Heart left ventricle (tissue), 16 donors: ENCODE measurements around the gene CNTNAP4. TPM values are rescaled to one million over a fixed set of nuclear protein-coding genes. Genes with fewer than 3 reads are reported as not detected.

Experiments
- ATAC-seq, 4 donors: fragments of 200-7000 bp; cut with Tn5 transposase; one replicate each; pipeline ENCODE4 v1.9.1; 2020 to 2022; ENCODE audit warnings: moderate library complexity in 4 of 4, mild to moderate bottlenecking in 3 of 4, moderate number of reproducible peaks in 1 of 4
- DNase-seq, 5 donors: peaks; one replicate each; pipeline ENCODE4 v3.0.0-alpha.2; 2020
- H3K27ac ChIP-seq, 12 donors: fragments of 200-600 bp; sonication (generic) in 4 of 12; one replicate each; pipeline versions ENCODE4 v1.5.0 to v1.8.0; 2016 to 2022; ENCODE audit warnings: mild to moderate bottlenecking in 2 of 12
- H3K27me3 ChIP-seq, 9 donors: fragments of 200-600 bp; sonication (generic) in 2 of 9; one replicate each; pipeline versions ENCODE4 v1.5.1 to v1.8.0; 2016 to 2022; ENCODE audit warnings: mild to moderate bottlenecking in 3 of 9
- H3K36me3 ChIP-seq, 9 donors: fragments of 200-600 bp; sonication (generic) in 2 of 9; one replicate each; pipeline versions ENCODE4 v1.5.0 to v1.8.0; 2018 to 2022; ENCODE audit warnings: mild to moderate bottlenecking in 2 of 9
- H3K4me1 ChIP-seq, 12 donors: fragments of 200-600 bp; sonication (generic) in 4 of 12; one replicate each; pipeline versions ENCODE4 v1.5.0 to v1.8.0; 2016 to 2022; ENCODE audit warnings: mild to moderate bottlenecking in 3 of 12
- H3K4me3 ChIP-seq, 12 donors: fragments of 200-600 bp; sonication (generic) in 4 of 12; one replicate each; pipeline versions ENCODE4 v1.5.0 to v1.8.0; 2017 to 2022; ENCODE audit warnings: mild to moderate bottlenecking in 9 of 12, moderate library complexity in 4 of 12
- H3K9me3 ChIP-seq, 12 donors: fragments of 200-600 bp; sonication (generic) in 4 of 12; one replicate each; pipeline versions ENCODE4 v1.5.0 to v1.8.0; 2016 to 2022; ENCODE audit warnings: mild to moderate bottlenecking in 1 of 12
- POLR2A ChIP-seq, 2 donors: fragments of 450-650 bp; IDR thresholded peaks; one replicate each; pipeline ENCODE4 v1.6.1; 2017; ENCODE audit warnings: antibody characterized with exemption in 2 of 2, mild to moderate bottlenecking in 2 of 2, moderate library complexity in 2 of 2
- WGBS, 4 donors: extraction: QIAGEN DNeasy Blood & Tissue Kit in 2 of 4; methylation state at CpG; one replicate each; pipeline versions ENCODE4 v1.1.5 to v1.1.7; 2013 to 2018; 5-methylcytosine and 5-hydroxymethylcytosine counted together
- intact Hi-C, 10 donors: fragments of 100-400 bp; cut with DNase I; formaldehyde crosslinking; loops; one replicate each; pipeline versions ENCODE4 v1.11.1 to v1.14.2; 2022
- polyA plus RNA-seq, 2 donors: library from polyadenylated mRNA; stranded (reverse); fragments of 200-250 nt; gene quantifications; one replicate each; pipeline ENCODE4 v1.2.3, GENCODE V29; 2013
- total RNA-seq, 9 donors: library from RNA; depleted of rRNA in 2 of 9; stranded (reverse); fragments of >200 nt in 2 of 9; fragmentation: NEBNext Ultra II Directional in 3 of 9; extraction: Animal tissue kit (Norgen Biotek cat#: 25700) in 3 of 9; gene quantifications; one replicate each; pipeline versions ENCODE4 v1.1.0 to v1.2.4, GENCODE V29; 2016 to 2023
- TF ChIP-seq, protein P1 (sequence below), 12 donors: fragments of 200-600 bp; sonication (generic) in 4 of 12; IDR thresholded peaks; one replicate each; pipeline versions ENCODE4 v1.5.0 to v1.8.0; 2018 to 2022; ENCODE audit warnings: antibody characterized with exemption in 12 of 12, mild to moderate bottlenecking in 5 of 12
- donor health status: ischemic (EF 13 %, LVEDD 7.1; RV severe dilation, severe dysfunction).
- donor health status: healthy with polysubstance abuse.
- donor health status: DM: no; HTN: yes; CAD: no.
- donor health status: DM: no; HTN: no; CAD: no.
- donor health status: ischemic (EF 25% LVEDD 6.9; RV normal size, moderate dysfunction).
- donor health status: ischemic (EF 25% LVEDD 5.7; RV mildly dilated, moderate dysfunction).
- donor health status: healthy.
- donor health status: DM: yes; HTN: yes; CAD: no.
- donor health status: ischemic (EF 35%, LVEDD 5.7; RV mildly dilated, moderate dysfunction).
- donor health status: nonischemic (EF 11% LVEDD 7.7; RV severe dilation, severe dysfunction).
- donor health status: DM: yes; HTN: yes; CAD: no.
- donor health status: PGD.
- donor health status: ischemic (EF 29% LVEDD 5.4; RV normal size, mild dysfunction).
- donor health status: nonischemic (EF 23%, LVEDD 6.1; RV moderate dilation, normal function).

The CNTNAP4 gene
- total and polyA plus RNA-seq, 11 donors = not detected

DNA sequence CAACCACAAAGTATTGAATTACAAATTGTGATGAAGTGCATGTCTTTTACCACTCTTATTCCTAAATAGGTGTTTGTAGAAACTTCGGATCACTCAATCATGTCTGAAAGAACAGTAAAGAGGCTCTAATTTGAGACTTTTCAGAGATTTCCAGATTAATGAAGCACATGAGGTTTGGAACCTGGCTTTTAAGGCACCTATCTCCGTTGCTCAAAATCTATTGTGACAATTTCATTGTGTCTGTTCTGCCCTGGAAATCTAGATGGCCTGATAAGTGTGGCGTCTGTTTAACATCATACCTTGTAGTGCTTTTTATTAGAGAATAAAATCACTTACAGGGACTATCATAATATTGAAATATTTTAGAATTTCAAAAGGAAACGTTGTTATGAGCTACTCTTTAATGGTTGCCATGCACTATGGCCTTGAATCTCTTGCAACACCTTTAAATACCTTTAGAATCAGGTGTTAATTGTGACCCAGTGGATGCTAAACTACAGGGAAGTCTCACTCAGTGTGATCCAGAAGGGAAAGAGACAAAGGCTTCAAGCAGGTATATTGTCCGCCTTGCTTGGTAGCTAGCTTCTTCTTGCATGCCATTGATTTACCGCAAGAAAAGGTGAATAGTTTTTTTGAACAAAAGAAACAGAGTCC is 210.3 kb downstream of the CNTNAP4 start:
- intact Hi-C loops = no loop called here
- Histone ChIP-seq H3K27ac (no peak overlapping the region), H3K36me3 (no peaks in the 10 kb centered on the region), H3K27me3 (peaks cover 0 to 3% (median 0%) of the 10 kb centered on the region in 9 donors), H3K4me1 (no peaks in the 10 kb centered on the region), H3K9me3 (no peaks in the 10 kb centered on the region), H3K4me3 (no peak overlapping the region)
- 59 to 67% (median 63%) methylated on average over 6 of the region's 6 CpGs for WGBS, 4 donors
- ATAC-seq = no peak
- DNase-seq = no peak
- TF ChIP-seq POLR2A (IDR thresholded peaks at IDR 0.05) = no peak
- TF ChIP-seq, protein P1, sequence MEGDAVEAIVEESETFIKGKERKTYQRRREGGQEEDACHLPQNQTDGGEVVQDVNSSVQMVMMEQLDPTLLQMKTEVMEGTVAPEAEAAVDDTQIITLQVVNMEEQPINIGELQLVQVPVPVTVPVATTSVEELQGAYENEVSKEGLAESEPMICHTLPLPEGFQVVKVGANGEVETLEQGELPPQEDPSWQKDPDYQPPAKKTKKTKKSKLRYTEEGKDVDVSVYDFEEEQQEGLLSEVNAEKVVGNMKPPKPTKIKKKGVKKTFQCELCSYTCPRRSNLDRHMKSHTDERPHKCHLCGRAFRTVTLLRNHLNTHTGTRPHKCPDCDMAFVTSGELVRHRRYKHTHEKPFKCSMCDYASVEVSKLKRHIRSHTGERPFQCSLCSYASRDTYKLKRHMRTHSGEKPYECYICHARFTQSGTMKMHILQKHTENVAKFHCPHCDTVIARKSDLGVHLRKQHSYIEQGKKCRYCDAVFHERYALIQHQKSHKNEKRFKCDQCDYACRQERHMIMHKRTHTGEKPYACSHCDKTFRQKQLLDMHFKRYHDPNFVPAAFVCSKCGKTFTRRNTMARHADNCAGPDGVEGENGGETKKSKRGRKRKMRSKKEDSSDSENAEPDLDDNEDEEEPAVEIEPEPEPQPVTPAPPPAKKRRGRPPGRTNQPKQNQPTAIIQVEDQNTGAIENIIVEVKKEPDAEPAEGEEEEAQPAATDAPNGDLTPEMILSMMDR (IDR thresholded peaks at IDR 0.05) = no peak

DNA sequence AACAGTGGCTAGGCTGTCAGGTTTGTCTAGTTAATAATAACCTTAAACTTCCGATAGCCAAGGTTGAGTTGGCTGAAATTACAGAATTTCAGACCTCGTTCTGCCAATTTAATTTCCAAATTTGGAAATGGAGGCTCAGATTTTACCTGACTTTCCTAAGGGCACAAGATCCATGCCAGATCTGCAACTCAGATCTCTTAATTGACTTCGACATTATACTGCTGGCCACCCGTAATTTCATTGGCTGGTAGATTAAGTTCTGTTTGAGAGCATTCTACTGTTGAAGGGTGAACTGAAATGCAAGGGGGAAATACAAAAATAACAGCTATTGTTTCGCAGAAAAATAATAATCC is 210.8 kb downstream of the CNTNAP4 start:
- Histone ChIP-seq H3K36me3 (no peaks in the 10 kb centered on the region), H3K9me3 (no peaks in the 10 kb centered on the region), H3K27ac (no peak overlapping the region), H3K4me3 (no peak overlapping the region), H3K27me3 (peaks cover 0 to 3% (median 0%) of the 10 kb centered on the region in 9 donors), H3K4me1 (no peaks in the 10 kb centered on the region)
- intact Hi-C loops = no loop called here
- TF ChIP-seq, protein P1 (IDR thresholded peaks at IDR 0.05) = no peak
- no peak for TF ChIP-seq POLR2A (IDR thresholded peaks at IDR 0.05)
- ATAC-seq (no peak), DNase-seq (no peak)
- WGBS, 4 donors = 79 to 88% (median 82%) methylated on average over 5 of the region's 5 CpGs

DNA sequence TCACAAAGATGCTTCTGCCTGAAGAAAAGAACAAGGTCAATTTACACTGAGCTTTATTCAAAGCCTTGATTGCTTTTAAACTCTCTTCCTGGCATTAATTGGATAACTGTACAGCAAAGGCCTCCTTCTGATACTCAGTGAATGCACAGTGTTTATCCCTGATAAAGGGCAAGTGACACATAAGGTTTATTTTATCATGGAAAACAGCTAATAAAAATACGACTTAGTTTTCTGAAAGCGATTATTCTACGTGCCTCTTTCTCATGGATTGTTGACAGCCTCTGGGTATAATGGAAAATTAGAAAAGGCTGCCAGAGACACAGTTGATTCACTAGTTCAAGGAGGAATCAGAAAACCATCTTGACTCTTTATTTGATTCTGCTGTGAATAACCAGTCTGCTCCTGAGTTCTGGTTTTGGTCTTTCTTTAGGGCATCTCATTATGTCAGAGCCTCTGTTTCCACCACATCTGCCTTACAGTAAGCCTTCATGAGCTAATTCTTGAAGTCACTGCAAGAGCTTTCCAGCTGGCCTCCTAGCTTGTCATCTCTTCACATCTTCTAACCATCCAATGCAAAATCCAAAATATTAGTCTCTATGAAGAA is 212.9 kb downstream of the CNTNAP4 start:
- H3K36me3 ChIP-seq = no peaks in the 10 kb centered on the region
- H3K9me3 ChIP-seq = no peaks in the 10 kb centered on the region
- H3K27me3 ChIP-seq = no peaks in the 10 kb centered on the region
- intact Hi-C loops = no loop called here
- ATAC-seq (no peak), DNase-seq (no peak)
- H3K4me1 ChIP-seq = no peaks in the 10 kb centered on the region
- WGBS, 4 donors = 82 to 90% (median 83%) methylated on average over 3 of the region's 3 CpGs
- no peak overlapping the region for H3K4me3 ChIP-seq
- H3K27ac ChIP-seq = no peak overlapping the region
- TF ChIP-seq, protein P1 (IDR thresholded peaks at IDR 0.05) = no peak
- TF ChIP-seq POLR2A (IDR thresholded peaks at IDR 0.05) = no peak

DNA sequence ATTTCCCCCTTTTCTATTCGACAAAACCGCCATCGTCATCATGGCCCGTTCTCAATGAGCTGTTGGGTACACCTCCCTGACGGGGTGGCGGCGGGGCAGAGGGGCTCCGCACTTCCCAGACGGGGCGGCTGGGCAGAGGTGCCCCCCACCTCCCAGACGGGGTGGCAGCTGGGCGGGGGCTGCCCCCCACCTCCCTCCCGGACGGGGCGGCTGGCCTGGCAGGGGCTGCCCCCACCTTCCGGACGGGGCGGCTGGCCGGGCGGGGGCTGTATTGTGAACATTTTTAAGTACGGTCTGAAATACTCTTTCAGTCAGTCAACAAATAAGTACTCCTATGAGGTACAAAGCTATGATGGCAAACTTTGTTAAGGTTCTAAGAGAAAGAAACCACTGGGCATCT is 222.8 kb downstream of the CNTNAP4 start:
- no peaks in the 10 kb centered on the region for H3K4me1 ChIP-seq
- TF ChIP-seq POLR2A (IDR thresholded peaks at IDR 0.05) = no peak
- TF ChIP-seq, protein P1 (IDR thresholded peaks at IDR 0.05) = no peak
- no peaks in the 10 kb centered on the region for H3K27me3 ChIP-seq
- H3K4me3 ChIP-seq = no peak overlapping the region
- 90 to 98% (median 97%) methylated on average over 10 to 21 of the region's 21 CpGs for whole genome bisulfite sequencing, 4 donors
- DNase-seq = no peak
- no peaks in the 10 kb centered on the region for H3K36me3 ChIP-seq
- intact Hi-C loops = no loop called here
- H3K9me3 ChIP-seq = peaks cover 0 to 7% (median 0%) of the 10 kb centered on the region in 12 donors
- H3K27ac ChIP-seq = no peak overlapping the region
- ATAC-seq = no peak
